CD1c-positive myeloid dendritic cell (primary cell): Measurements from ENCODE around the gene PRKAR1B.

Experiments used
- DNase-seq: peaks from one replicate; pipeline ENCODE4 v3.0.0-alpha.2; 2016; ENCODE audit errors: extremely low spot score

Gene PRKAR1B

DNA sequence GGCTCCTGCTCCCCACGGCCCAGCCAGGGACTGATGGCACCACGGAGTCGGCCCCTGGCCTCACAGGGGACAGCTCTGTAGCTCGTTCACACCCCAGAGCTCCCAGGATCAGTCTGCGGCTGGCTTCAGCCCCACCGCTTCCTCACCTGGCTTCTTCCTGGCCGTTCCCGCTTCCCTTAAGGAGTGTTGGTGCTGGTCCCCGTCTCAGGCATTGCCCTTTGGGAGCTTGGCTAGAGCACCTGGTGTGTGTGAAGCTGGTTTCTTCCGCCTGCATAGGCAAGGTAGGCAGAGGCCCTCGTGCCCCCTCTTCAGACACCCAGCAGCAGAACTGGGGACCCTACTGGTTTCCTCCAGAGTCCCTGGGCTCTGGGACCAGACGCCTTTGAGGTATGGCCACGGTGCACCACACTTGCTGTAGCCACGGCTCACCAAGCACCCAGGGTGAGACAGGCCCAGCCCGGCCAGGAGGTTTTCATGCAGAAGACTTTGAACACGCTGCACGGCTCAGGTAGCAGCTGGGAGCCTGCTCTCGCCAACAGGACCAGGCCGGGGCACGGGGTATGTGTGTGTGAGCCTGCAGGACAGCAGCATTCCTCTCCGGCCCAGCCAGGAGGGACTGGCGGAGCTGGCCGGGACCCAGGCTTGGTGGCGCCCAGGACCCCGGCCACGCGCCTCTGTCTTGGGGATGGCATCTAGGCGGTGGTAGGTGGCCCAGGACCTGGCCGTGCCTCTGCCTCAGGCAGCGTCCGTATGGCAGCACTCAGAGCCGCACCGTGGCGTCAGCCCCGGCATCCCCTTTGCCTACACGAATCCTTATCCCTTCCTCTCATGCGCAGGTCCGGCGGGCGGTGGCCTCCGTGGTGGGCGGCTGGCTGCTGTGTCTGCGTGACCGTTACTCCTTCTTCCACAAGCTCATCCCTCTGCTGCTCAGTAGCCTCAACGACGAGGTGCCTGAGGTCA, 13.2 kb upstream of the PRKAR1B start:
- DNase-seq = no peak

DNA sequence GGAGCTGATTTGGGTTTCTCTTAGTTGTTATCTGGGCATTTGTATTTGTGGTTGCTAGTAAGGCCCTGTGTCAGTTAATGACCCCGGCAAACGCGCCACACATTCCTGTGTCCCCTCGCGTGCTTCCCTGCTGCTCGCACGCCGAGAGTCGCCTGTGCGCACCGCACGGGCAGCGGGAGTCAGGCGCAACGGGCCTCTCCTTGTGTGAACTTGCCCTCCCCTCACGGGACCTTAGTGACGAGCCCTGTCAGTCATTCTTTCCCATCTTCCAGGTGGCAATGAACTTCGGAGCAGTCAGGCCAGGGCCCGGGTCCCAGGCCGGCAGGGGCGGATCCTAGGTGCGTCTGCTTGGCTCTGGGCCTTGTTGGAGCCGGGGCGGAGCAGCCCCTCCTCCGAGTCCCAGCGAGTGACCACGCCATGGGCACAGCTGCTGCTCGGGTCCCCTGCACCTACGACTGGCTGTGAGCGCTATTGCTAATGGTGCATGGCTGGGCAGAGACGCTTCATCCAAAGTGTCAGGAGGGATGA, 12.4 kb upstream of the PRKAR1B start:
- no peak for DNase-seq

DNA sequence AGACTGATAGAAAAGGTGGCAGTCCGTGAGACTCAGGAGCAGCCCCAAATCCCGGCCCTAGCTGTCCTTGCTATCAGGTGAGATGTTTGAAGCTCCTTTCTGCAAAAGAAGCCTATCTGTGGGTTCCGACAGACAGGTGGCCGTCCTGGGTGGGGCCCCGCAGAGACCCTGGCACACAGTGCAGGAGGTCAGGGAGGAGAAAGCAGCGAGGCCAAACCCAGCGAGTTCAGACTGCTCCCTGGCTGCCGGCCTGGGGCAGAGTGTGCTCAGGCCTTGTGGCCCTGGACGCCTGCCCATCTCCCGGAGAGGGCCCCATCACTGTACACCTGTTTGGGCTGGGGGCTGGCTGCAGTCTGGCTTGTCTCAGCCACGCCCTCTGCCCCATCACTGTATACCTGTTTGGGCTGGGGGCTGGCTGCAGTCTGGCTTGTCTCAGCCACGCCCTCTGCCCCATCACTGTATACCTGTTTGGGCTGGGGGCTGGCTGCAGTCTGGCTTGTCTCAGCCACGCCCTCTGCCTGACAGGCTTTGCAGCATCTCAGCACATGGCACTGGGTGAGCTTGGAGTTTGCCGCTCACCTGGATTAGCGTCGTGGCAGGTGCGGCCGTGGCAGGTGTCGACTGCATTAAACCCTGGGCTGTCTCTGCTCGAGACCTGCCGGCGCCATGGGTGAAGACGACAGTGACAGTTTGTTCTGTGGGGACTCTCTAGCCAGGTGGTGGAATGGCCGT, 11.8 kb upstream of the PRKAR1B start:
- DNase-seq = no peak

- no peak for DNase-seq
Measured at GRCh38 chr7:738241-738640, 11.2 kb upstream of the PRKAR1B start.

DNA sequence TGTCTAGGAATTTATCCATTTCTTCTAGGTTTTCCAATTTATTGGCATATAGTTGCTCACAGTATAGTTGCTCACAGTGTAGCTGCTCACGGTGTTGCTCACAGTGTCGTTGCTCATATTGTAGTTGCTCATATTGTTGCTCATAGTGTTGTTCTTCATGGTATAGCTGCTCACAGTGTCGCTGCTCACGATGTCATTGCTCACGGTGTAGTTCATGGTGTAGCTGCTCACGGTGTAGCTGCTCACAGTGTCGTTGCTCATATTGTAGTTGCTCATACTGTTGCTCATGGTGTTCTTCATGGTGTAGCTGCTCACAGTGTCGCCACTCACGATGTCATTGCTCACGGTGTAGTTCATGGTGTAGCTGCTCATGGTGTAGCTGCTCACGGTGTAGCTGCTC, 7.7 kb upstream of the PRKAR1B start:
- no peak for DNase-seq

- DNase-seq = no peak
Measured at GRCh38 chr7:734214-734613, 7.1 kb upstream of the PRKAR1B start.

- no peak for DNase-seq
Measured at GRCh38 chr7:732556-732955, 5.5 kb upstream of the PRKAR1B start.

GRCh38 chr7:732094-732541, 5.0 kb upstream of the PRKAR1B start:
- no peak for DNase-seq

DNA sequence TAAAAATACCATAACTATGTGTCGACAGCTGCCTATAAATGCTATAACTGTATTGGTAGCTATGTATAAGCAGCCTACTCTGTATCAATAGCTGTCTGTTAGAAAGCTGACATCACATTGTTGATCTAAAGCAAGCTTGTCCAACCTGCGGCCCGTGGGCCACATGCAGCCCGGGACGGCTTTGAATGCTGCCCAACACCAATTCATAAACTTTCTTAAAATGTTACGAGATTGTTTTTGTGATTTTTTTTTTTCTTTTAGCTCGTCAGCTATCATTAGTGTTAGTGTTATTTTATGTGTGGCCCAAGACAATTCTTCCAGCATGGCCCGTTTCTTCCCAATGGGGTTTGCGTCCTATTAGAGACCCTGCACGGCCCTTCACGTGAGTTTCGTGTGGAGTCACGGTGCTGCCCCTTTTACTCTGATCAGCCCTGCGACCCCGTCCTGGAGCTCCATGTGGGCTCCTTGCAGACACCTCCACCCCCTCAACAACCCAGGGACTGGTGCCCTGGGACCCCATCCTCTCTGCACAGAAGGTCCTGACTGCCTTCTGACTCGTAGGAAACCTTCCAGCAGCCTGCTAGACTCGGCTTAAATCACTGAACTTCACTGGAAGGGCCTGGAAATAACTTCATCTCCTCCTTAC, 4.5 kb upstream of the PRKAR1B start:
- DNase-seq = no peak

DNA sequence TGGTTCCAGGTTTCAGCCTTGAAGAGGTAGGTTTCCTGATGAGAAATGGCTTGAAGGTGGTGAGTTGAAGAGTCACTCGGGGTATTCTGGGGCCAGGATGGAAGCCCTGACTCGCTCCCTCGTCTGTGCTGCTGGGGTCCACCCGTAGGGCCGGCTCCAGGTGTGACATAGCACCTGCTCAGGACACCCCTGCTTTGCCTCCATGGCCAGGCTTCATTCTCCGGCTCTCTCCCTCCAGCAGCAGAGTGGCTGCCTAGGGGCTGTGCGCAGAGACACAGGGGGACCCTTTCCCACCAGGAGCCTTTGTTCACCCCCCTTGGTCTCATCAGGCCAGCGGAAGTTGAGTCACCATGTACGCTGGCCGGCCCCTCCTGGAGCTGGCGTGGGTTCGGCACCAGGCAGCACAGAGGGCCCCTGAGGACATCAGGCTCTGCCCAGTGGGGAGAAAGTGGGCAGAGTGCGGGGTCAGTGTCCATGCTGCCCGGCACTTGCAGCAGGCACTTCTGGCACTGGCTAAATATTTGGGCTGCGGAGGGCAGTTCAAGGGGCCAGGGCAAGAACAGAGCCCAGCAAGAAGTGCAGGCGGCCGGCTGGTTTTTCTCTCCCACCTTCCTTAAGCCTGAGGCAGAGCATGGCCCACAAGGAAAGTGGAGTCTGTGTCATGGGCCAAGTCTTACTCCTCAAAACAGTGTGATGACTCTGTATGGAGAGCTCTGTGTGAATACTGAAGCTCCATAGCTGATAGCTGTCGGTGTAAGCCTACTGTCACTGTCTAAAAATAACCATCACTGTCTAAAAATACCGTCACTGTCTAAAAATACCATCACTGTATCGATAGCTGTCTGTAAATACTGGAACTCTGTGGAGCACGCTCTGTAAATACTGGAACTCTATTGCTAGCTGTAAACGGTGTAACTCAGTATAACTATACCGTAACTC, 3.7 kb upstream of the PRKAR1B start:
- no peak for DNase-seq

DNA sequence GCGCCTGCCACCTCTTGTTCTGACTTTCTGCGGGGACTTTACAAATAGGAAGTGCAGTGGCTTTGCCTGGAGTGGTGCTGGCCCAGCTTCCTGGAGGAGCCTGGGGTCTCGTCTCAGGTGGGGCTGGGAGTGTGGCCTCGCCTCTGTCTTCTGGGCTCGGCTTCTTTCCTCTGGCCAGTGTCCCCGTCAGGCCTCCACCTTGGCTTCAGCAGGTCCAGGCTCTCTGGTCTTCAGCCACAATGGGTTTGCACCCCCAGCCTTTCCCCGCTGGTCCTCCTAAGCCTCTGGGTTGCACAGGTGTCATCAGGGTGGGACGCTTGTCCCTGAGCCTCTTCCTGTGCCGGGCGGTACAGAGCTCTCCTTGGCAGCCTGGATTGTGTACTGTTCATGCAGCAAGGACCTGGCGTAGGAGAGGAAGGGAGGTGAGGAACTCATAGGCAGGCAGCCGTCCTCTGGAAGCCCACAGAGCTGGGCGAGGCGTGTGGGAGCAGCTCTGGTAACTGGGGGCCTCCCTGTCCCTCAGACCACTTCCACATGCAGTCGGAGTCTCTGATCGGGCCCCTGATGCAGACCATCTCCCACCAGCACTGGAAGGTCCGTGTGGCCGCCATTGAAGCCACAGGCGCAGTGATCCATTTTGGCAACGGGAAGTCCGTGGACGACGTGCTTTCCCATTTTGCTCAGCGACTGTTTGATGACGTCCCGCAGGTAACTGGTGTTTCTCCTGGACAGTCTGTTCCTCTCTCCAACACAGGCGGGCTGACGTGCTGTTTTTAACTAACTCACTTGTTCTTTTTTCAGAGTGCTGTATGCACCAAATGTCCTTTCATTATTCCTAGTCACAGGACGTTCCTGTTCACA, 2.3 kb upstream of the PRKAR1B start:
- no peak for DNase-seq

- no peak for DNase-seq
Measured at GRCh38 chr7:728602-729001, 1.5 kb upstream of the PRKAR1B start.

- no peak for DNase-seq
Measured at GRCh38 chr7:727806-728460, 852 bp upstream of the PRKAR1B start.

DNA sequence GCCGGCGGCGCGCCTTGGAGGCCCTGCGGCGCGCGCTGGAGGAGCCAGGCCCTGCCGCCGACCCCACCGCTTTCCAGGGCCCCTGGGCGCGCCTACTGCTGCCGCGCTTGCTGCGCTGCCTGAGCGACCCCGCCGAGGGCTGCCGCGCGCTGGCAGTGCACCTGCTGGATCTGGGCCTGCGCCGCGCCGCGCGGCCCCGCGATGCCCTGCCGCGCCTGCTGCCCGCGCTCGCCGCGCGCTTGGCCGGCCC, 302 bp downstream of the PRKAR1B start:
- peak; percentile 1 for DNase-seq

DNA sequence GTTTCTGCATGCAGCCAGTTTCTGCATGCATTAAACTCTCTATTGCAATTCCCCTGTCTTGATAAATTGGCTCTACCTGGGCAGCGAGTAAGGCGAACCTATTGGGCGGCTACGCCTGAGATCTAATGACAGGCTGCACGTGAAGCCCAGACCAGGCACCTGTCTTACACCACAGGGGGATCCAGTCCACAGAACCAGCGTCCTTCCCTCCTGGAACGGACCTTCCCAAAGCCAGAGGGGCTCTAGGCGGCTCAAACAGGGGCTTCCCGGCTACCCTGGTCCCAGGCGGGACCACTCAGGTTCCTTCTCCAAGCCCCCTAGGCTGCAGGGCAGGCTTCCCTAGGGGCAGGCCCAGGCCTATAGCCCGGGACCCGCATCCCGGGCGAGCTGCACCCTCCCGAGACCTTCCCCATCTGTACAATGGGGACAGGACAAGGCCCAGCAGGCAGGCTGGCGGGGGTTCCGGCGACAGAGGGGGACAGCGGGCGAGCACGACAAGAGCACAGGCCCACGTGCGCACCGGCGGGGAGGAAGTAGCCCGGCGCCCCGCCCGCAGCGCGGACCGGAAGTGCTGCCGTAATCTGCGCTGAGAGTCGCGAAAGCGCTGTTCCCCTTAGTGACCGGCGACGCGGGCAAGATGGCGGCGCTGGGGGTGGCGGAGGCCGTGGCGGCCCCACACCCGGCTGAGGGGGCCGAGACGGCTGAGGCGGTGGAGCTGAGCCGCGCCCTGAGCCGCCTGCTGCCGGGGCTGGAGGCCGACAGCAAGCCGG, 812 bp downstream of the PRKAR1B start, which contains the start of gene DNAAF5:
TSS of gene DNAAF5 (plus strand) at position 616 of the 770 bp plus-strand sequence. CDS start at position 638, 22 bp downstream.
- DNase-seq = peak; percentile 94

GRCh38 chr7:725223-726005, 1.7 kb downstream of the PRKAR1B start:
- DNase-seq = no peak

DNA sequence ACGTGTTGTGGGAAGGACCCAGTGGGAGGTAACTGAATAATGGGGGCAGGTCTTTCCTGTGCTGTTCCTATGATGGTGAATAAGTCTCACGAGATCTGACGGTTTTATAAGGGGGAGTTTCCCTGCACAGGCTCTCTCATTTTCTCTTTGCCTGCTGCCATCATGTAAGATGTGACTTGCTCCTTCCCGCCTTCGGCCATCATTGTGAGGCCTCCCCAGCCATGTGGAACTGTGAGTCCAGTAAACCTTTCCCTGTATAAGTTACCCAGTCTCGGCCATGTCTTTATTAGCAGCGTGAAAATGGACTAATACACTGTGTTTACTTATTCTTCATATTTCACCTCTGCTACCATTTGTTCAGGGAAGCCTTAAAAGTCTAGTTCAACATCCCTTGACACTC, 2.8 kb downstream of the PRKAR1B start:
- no peak for DNase-seq

GRCh38 chr7:723541-723940, 3.5 kb downstream of the PRKAR1B start:
- no peak for DNase-seq
